Measurements from ENCODE around the gene KPNA5. TPM values are rescaled to one million over a fixed set of nuclear protein-coding genes. Genes with fewer than 3 reads are reported as not detected.

The KPNA5 gene
- polyA plus RNA-seq, 1 donor from 2014 or later = 48.5 TPM

GRCh38 chr6:116633685-116634084 lies 47.3 kb upstream of the KPNA5 start:
- Histone ChIP-seq H3K9me2 (ENCODE audit: insufficient read depth, low read length) (no peaks in the 10 kb centered on the region), H3K27ac (ENCODE audit: low read length) (no peak overlapping the region), H4K20me1 (ENCODE audit: insufficient read depth) (no peaks in the 10 kb centered on the region), H3K4me2 (ENCODE audit: low read length) (no peak overlapping the region), H3K9ac (ENCODE audit: low read length) (no peak overlapping the region), H3K4me3 (ENCODE audit: low read length) (no peak overlapping the region), H2AFZ (ENCODE audit: low read depth, low read length) (no peak overlapping the region), H3K9me3 (ENCODE audit: low read length) (no peaks in the 10 kb centered on the region), H3F3A (ENCODE audit: insufficient read depth, low read length, poor library complexity, severe bottlenecking) (no peaks in the 10 kb centered on the region), H3K79me2 (replicated peaks; ENCODE audit: insufficient read depth, low read length) (no peaks in the 10 kb centered on the region), H3K36me3 (ENCODE audit: insufficient read depth, low read length) (peaks cover 7% of the 10 kb centered on the region), H3K27me3 (ENCODE audit: insufficient read depth, low read depth, low read length) (no peaks in the 10 kb centered on the region)
- TF ChIP-seq MXI1 (conservative IDR thresholded peaks at IDR 0.05; ENCODE audit: poor library complexity, severe bottlenecking) = no peak
- peak; percentile 14 for TF ChIP-seq CTCF (IDR thresholded peaks at IDR 0.05; ENCODE audit: poor library complexity, severe bottlenecking)

GRCh38 chr6:116648156-116648555 lies 32.9 kb upstream of the KPNA5 start:
- Histone ChIP-seq H3K36me3 (ENCODE audit: insufficient read depth, low read length) (peaks cover 6% of the 10 kb centered on the region), H3K4me2 (ENCODE audit: low read length) (no peak overlapping the region), H3K9me3 (ENCODE audit: low read length) (no peaks in the 10 kb centered on the region), H3K27me3 (ENCODE audit: insufficient read depth, low read depth, low read length) (no peaks in the 10 kb centered on the region), H3K79me2 (replicated peaks; ENCODE audit: insufficient read depth, low read length) (no peaks in the 10 kb centered on the region), H3K9ac (ENCODE audit: low read length) (no peak overlapping the region), H3F3A (ENCODE audit: insufficient read depth, low read length, poor library complexity, severe bottlenecking) (no peaks in the 10 kb centered on the region), H3K27ac (ENCODE audit: low read length) (no peak overlapping the region), H2AFZ (ENCODE audit: low read depth, low read length) (no peak overlapping the region), H3K9me2 (ENCODE audit: insufficient read depth, low read length) (no peaks in the 10 kb centered on the region), H3K4me3 (ENCODE audit: low read length) (no peak overlapping the region), H4K20me1 (ENCODE audit: insufficient read depth) (no peaks in the 10 kb centered on the region)
- TF ChIP-seq EP300 (conservative IDR thresholded peaks at IDR 0.05; ENCODE audit: poor library complexity, severe bottlenecking) (no peak), REST (IDR thresholded peaks at IDR 0.05; ENCODE audit: borderline replicate concordance) (no peak), RAD21 (conservative IDR thresholded peaks at IDR 0.05) (no peak), MXI1 (conservative IDR thresholded peaks at IDR 0.05; ENCODE audit: poor library complexity, severe bottlenecking) (no peak), POLR2AphosphoS5 (IDR thresholded peaks at IDR 0.05) (no peak), EZH2 (IDR thresholded peaks at IDR 0.05; ENCODE audit: borderline replicate concordance, insufficient read depth, low read length, poor library complexity, severe bottlenecking) (no peak), CTCF (IDR thresholded peaks at IDR 0.05; ENCODE audit: poor library complexity, severe bottlenecking) (no peak), SMC3 (conservative IDR thresholded peaks at IDR 0.05; ENCODE audit: poor library complexity) (no peak), TAF1 (IDR thresholded peaks at IDR 0.05; ENCODE audit: low read depth) (no peak)

Data from neural cell (in vitro differentiated cells).